ENCODE measurements around the gene KDM4C.

DNA sequence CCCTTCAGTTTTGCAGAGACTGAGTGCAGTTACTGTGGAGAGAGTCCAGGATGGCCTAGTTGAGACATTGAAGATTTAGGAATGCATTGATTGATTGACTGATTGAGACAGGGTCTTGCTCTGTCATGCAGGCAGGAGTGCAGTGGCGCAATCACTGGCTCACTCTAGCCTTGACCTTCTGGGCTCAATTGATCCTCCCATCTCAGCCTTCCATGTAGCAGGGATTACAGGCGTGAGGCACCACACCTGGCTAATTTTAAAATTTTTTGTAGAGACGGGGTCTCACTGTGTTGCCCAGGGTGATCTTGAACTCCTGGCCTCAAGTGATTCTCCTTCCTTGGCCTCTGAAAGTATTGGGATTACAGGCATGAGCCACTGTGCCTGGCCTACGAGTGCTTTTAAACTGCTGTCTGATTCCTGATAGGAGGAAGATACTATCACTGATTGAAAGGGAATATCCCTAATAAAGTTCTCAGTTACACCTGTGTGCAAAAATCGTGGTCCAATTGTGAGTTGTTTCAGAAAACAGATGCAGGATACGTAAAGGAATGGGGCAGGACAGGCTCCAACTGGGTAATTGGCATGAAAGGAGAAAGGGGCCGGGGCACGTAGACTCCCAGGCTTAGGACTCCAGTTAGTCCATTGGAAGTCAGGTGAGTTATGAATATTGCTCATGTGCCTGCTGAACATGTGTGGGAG is 87.5 kb downstream of the KDM4C start:
- no peak for TF ChIP-seq CTCF (IDR thresholded peaks at IDR 0.05)
- TF ChIP-seq POLR2A (IDR thresholded peaks at IDR 0.05) = no peak

Measured in thyroid gland (tissue), 4 donors.